OCI-LY7 (cell line): Measurements from ENCODE around the gene AP2A1. TPM values are rescaled to one million over a fixed set of nuclear protein-coding genes. Genes with fewer than 3 reads are reported as not detected.

Experiments
- BruUV-seq: library from RNA; stranded (reverse); fragments of 400-500 nt; replicated peaks from 2 replicates; lab custom pipeline; 2021; lab: Mats Ljungman, UMichigan
- CTCF ChIA-PET: fragments of 300-600 bp; sonication (Branson Sonifier 250); formaldehyde crosslinking; loops from one replicate; lab custom pipeline; 2022; ENCODE audit warnings: antibody characterized with exemption; ENCODE audit not compliant: unreplicated experiment; lab: Charles Lee
- POLR2A ChIA-PET: fragments of 300-600 bp; sonication (Branson Sonifier 250); formaldehyde crosslinking; loops from one replicate; lab custom pipeline; 2022; ENCODE audit warnings: antibody characterized with exemption; lab: Charles Lee
- DNase-seq: peaks from one replicate; pipeline ENCODE4 v3.0.0-alpha.2; 2015; ENCODE audit warnings: low spot score
- H2AFZ ChIP-seq: fragments of 200-600 bp; sonication (generic), shearing (Covaris generic); 2 replicates; pipeline ENCODE4 v1.6.1; 2014; ENCODE audit warnings: mild to moderate bottlenecking, antibody characterized with exemption, low read length, moderate library complexity
- H3K27ac ChIP-seq: fragments of 200-600 bp; sonication (generic); 2 replicates; pipeline ENCODE4 v1.5.1; 2014; ENCODE audit warnings: mixed run types, low read depth, mild to moderate bottlenecking, moderate library complexity, low read length, inconsistent platforms; ENCODE audit not compliant: poor library complexity, severe bottlenecking
- H3K36me3 ChIP-seq: fragments of 200-600 bp; sonication (generic); 2 replicates; pipeline ENCODE4 v1.6.1; 2014; ENCODE audit warnings: mild to moderate bottlenecking, antibody characterized with exemption, low read length, moderate library complexity, mixed read lengths; ENCODE audit not compliant: insufficient read depth
- H3K4me1 ChIP-seq: fragments of 200-600 bp; sonication (generic); 2 replicates; pipeline ENCODE4 v1.5.1; 2014; ENCODE audit warnings: mild to moderate bottlenecking, low read length; ENCODE audit not compliant: insufficient read depth, poor library complexity, severe bottlenecking
- H3K4me2 ChIP-seq: fragments of 200-600 bp; sonication (generic); 2 replicates; pipeline ENCODE4 v1.6.1; 2014; ENCODE audit warnings: mild to moderate bottlenecking, low read length
- H3K4me3 ChIP-seq: fragments of 200-600 bp; sonication (generic); 2 replicates; pipeline ENCODE4 v1.5.1; 2014; ENCODE audit warnings: mild to moderate bottlenecking, low read depth, low read length; ENCODE audit not compliant: poor library complexity, severe bottlenecking
- H3K79me2 ChIP-seq: fragments of 200-600 bp; sonication (generic); 2 replicates; pipeline ENCODE4 v1.6.1; 2016; ENCODE audit warnings: low read depth, mild to moderate bottlenecking, low read length, moderate library complexity, mixed read lengths; ENCODE audit not compliant: insufficient read depth
- H3K9me2 ChIP-seq: fragments of 200-600 bp; sonication (generic); 2 replicates; pipeline ENCODE4 v1.6.1; 2016; ENCODE audit warnings: mild to moderate bottlenecking, low read length, mixed read lengths; ENCODE audit not compliant: insufficient read depth
- H3K9me3 ChIP-seq: fragments of 200-600 bp; sonication (generic); 2 replicates; pipeline ENCODE4 v1.6.1; 2014; ENCODE audit warnings: mild to moderate bottlenecking, mixed run types, low read length, mixed read lengths
- H4K20me1 ChIP-seq: fragments of 200-600 bp; sonication (generic); 2 replicates; pipeline ENCODE4 v1.6.1; 2014; ENCODE audit warnings: mild to moderate bottlenecking, antibody characterized with exemption, low read length, moderate library complexity, mixed read lengths; ENCODE audit not compliant: insufficient read depth
- CTCF ChIP-seq: fragments of 200-600 bp; sonication (generic); conservative IDR thresholded peaks from 2 replicates; pipeline ENCODE4 v1.5.1; 2014; ENCODE audit warnings: mild to moderate bottlenecking, antibody characterized with exemption, low read length, moderate library complexity, mixed read lengths
- EZH2phosphoT487 ChIP-seq: fragments of 200-600 bp; sonication (generic); IDR thresholded peaks from 2 replicates; pipeline ENCODE4 v1.6.1; 2018; ENCODE audit warnings: low read depth, borderline replicate concordance, mild to moderate bottlenecking, mixed run types, antibody characterized with exemption, low read length, moderate library complexity, mixed read lengths
- intact Hi-C: fragments of 100-400 bp; cut with micrococcal nuclease; formaldehyde crosslinking; loops from one replicate; pipeline ENCODE4 v1.10.0; 2022; ENCODE audit not compliant: unreplicated experiment
- total RNA-seq, 2 experiments: library from RNA; depleted of rRNA in 1 of 2; stranded (reverse); fragments of >200 nt in 1 of 2; shearing (Covaris generic) in 1 of 2; gene quantifications; 2 replicates each; pipeline ENCODE4 v1.2.3, GENCODE V29; 2014 to 2022

Gene AP2A1
- total RNA-seq, 2 experiments from 2014 or later = 46.9 to 47.4 TPM

- intact Hi-C loops = no loop called here
- POLR2A ChIA-PET = interaction anchor here (1.0 kb wide), 1 partner anchor 10 kb away, joined by 3 read pairs; no protein-coding TSS in a partner anchor
- CTCF ChIA-PET = no interaction called here
Measured at GRCh38 chr19:49755956-49756355, 10.8 kb upstream of the AP2A1 start.

GRCh38 chr19:49758292-49758691, 8.5 kb upstream of the AP2A1 start:
- H3K36me3 ChIP-seq = no peaks in the 10 kb centered on the region
- H3K79me2 ChIP-seq = no peaks in the 10 kb centered on the region
- DNase-seq = no peak
- H3K9me2 ChIP-seq = no peaks in the 10 kb centered on the region
- H3K27ac ChIP-seq = no peak overlapping the region
- ChIA-PET POLR2A (no interaction called here), CTCF (interaction anchor here (0.6 kb wide), 1 partner anchor 77 kb away, joined by 3 read pairs; no protein-coding TSS in a partner anchor)
- H4K20me1 ChIP-seq = no peaks in the 10 kb centered on the region
- no TSS peak for BruUV-seq
- TF ChIP-seq EZH2phosphoT487 = no peak
- TF ChIP-seq CTCF = no peak
- H3K4me3 ChIP-seq = no peak overlapping the region
- no peak overlapping the region for H3K4me2 ChIP-seq
- H2AFZ ChIP-seq = no peak overlapping the region
- H3K9me3 ChIP-seq = peaks cover 15% of the 10 kb centered on the region; the same call in 1 of the 2 replicates
- H3K4me1 ChIP-seq = no peaks in the 10 kb centered on the region
- intact Hi-C loops = no loop called here

More at GRCh38 chr19:49755956-49756355, 10.8 kb upstream of the AP2A1 start:
- no peak for DNase-seq
- H3K36me3 ChIP-seq = no peaks in the 10 kb centered on the region
- no TSS peak for BruUV-seq
- H4K20me1 ChIP-seq = no peaks in the 10 kb centered on the region
- H3K4me3 ChIP-seq = no peak overlapping the region
- H3K79me2 ChIP-seq = no peaks in the 10 kb centered on the region
- TF ChIP-seq EZH2phosphoT487 (no peak), CTCF (no peak)
- no peaks in the 10 kb centered on the region for H3K4me1 ChIP-seq
- no peak overlapping the region for H3K4me2 ChIP-seq
- H3K9me3 ChIP-seq = peaks cover 15% of the 10 kb centered on the region; the same call in 1 of the 2 replicates
- H2AFZ ChIP-seq = no peak overlapping the region
- H3K9me2 ChIP-seq = no peaks in the 10 kb centered on the region
- H3K27ac ChIP-seq = no peak overlapping the region

- POLR2A ChIA-PET = no interaction called here
- H2AFZ ChIP-seq = peak overlapping the region; percentile 39; the same call in 1 of the 2 replicates
- no peaks in the 10 kb centered on the region for H3K79me2 ChIP-seq
- DNase-seq = no peak
- intact Hi-C loops = loop anchor here (10.0 kb wide), 1 partner anchor 266 kb away; the partner anchor contains the start of gene RPS11
- BruUV-seq = no TSS peak
- no peak overlapping the region for H3K4me2 ChIP-seq
- no peaks in the 10 kb centered on the region for H4K20me1 ChIP-seq
- peaks cover 8% of the 10 kb centered on the region for H3K4me1 ChIP-seq
- 0 out of 2 replicates have a peak, but pooled peaks cover 4% of the 10 kb centered on the region for H3K9me3 ChIP-seq
- H3K27ac ChIP-seq = no peak overlapping the region
- TF ChIP-seq EZH2phosphoT487 (no peak), CTCF (no peak)
- H3K36me3 ChIP-seq = no peaks in the 10 kb centered on the region
- no peaks in the 10 kb centered on the region for H3K9me2 ChIP-seq
- H3K4me3 ChIP-seq = no peak overlapping the region
- CTCF ChIA-PET = no interaction called here
Measured at GRCh38 chr19:49761249-49761624, 5.6 kb upstream of the AP2A1 start.
